NCI-H1417 treated with DMSO at 0.1 percent for 48 hours (cell line): ENCODE results near the gene CAV3.

Source experiments
- DNase-seq: peaks from one replicate; lab custom pipeline; 2025; lab: John Stamatoyannopoulos, UW

CAV3 gene

DNA sequence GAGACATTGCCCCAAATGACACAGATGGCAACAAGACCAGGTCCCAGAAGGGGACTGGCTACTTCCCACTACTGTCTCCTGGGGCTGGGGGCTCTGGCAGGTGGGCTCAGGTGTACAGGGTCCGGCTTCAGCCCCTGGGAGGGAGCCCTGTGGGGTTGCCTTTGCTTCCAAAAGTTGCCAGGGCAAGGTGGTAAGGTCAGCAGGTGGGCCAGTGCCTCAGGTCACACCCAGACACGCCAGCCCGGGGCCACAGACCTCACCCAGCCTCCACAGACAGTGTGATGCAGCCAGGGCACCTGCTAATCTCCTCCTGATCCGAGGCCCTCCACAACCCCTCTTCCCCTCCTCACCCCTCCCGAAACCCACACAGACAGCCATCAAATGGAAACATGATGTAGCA, 28.3 kb downstream of the CAV3 start:
- no peak for DNase-seq

DNA sequence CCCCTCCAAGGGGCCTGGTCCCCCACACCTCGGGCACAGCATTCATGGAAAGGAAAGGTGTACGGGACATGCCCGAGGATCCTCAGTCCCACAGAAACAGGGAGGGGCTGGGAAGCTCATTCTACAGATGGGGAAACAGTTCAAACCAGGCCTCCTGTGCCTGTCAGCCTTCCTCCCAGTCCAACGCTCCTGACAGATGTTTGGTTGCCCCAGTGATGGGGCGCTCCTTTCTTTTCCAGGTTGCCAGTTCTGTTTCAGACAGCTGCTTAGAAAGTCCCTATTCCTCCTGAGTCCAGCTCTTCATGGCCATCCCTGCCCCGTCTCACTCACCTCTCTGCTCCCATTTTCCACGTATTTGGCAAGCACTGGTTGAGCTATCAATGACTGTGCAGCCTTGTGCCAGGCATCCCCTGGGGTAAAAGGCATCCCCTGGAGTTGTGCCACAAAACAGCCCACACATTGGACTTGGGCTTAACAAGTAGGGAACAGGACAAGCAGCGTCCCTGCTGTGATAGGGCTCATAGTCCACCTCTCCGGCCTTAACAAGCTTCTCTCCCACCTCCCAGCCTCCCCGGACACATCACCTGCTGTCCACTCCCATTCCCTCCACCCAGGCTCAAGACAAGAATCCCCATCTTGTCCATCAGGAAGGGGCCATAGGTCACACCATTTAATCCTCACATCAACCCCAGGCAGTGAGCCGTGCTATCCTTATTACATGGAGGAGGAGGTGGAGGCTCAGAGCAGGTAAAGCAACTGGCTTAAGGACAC, 29.2 kb downstream of the CAV3 start:
- no peak for DNase-seq

DNA sequence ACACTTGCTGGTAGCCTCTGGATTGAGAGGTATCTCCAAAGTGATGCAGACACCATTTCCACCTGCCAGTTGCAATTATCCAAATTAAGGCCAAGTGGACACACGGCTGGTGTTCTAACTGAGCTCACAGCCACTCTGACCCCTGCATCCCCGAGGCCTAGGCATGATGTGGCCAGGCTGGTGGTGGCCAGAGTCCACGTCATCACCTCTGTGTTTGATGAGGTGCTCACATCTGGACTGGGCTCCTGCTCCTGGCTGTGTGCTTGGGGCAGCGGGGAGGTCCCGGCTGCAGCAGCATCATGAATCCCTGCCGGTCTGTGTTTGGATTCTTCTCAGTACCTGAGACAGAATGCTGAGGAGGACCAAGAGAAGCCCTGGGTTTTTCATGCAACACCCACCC, 30.9 kb downstream of the CAV3 start:
- DNase-seq, result no peak

DNA sequence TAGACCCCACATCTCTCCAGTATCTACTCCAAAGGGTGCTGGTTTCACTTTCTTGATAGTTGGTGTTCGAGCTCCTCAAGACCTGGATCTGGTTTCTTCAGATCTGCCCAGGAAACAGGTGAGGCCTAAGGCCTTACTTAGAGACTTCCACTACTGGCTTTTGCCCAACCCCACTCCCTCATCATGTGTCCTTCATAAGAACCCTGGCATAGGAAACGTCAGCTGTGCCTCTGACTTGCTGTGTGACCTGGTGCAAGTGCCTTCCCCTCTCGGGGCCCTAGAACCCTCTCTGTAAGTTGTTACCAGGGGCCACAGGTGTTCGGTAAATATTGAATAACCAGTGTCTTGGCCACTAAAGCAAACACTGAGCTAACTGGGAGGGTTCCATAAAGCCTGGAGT, 31.9 kb downstream of the CAV3 start:
- no peak for DNase-seq

DNA sequence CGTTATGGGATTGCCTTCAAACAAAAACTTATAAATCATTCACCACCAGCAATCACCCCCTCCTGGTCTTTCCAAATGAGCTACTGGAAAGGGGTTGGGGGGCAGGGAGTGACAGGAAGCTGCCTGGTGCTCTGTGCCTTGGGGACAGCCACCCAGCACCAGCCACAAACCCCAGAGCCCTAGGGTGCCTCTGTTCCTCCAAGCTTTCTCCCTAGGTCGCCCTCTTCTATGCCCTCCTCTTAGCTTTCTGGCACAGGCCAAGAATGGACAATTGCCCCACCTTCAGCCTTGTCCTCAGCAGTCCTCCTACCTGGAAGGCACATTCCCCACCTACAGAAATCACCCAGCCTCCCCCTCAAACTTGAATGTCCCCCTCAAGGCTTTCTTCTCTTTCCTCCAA, 32.5 kb downstream of the CAV3 start:
- DNase-seq, result no peak

DNA sequence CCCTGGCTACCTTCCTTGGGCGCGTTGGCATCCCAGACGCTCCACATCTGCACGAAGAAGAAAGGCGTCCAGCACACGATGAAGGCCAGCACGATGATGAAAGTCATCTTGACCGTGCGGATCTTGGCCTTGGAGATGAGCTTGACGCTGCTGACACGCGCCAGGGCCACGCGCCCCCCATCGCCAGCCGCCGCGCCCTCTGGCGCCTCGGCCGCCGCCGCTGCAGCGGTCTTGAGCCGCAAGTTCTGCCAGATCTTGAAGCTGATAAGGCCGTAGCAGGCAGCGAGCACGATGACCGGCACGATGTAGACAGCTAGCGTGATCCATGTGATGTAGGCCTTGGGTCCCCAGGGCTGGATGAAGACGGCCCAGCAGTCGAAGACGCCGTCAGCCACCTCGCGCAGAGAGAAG, 33.7 kb downstream of the CAV3 start:
- DNase-seq, result no peak

DNA sequence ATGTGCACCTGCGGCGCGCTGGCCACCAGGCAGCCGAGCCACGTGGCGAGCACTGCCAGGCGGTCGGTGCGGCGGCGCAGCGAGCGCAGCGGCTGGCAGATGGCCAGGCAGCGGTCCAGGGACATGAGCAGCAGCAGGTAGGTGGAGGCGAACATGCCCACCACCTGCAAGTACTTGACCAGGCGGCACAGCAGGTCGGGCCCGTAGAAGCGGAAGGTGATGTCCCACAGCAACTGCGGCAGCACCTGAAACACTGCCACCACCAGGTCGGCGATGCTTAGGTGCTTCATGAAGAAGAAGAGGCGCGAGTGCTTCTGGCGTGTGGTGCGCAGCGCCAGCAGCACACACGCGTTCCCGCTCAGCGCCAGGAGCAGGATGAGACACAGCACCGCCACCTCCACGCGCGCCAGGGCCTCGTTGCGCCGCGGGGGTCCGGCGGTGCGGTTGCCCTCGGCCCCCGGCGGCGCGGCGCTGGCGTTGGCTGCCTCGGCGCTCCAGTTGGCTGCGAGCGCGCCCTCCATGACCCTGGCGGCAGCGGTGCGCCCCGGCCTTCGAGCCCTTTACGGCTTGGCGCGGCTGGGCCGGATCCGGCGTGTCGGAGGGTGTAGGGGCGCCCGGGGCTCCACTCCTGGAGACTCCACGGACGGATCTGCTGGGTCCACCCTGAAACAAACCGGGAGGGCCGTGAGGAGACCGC, 34.2 kb downstream of the CAV3 start:
- DNase-seq, result no peak

- no peak for DNase-seq
These were observed 34.9 kb downstream of the CAV3 start for GRCh38 chr3:8768364-8769087.

DNA sequence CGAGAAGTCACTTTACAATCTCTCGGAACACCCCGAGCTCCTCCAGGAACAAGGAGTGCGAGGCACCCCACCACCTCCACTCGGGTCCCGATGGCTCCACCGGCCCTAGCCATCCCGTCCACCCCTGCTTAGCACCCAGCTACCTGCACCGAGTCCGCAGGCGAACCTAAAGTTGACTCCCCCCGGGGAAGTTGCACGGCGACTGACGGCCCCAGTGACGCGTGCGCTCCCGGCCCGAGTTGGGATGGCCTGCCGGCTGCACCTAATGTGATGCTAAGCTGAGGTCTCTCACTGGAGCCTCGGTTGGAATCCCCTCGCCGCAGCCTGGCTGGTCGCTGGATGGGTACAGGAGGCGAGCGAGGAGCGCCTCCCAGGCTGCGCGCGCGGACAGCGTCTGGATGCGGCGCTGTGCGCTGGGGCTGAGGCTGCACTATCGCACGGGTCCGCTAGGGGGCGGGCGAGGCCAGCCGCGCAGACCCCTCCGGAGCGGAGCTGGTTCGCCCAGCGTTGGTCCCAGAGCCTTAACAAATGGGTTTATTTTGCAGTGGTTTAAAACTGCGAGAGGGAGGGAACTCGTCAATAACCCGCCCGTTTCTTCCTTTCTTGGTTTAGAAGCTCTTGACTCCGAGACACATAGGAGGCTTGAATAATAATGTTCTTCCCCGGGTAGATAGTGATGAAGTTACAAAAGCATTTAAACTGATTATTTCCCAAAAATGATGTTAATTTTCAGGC, 35.7 kb downstream of the CAV3 start, which contains the start of gene OXTR:
Gene OXTR, minus strand, starts transcription at position 526 of the 735 bp plus-strand sequence. CDS start 1,426 bp downstream, outside the sequence.
- DNase-seq, result no peak

GRCh38 chr3:8773941-8774542, 40.4 kb downstream of the CAV3 start:
- DNase-seq, result no peak

DNA sequence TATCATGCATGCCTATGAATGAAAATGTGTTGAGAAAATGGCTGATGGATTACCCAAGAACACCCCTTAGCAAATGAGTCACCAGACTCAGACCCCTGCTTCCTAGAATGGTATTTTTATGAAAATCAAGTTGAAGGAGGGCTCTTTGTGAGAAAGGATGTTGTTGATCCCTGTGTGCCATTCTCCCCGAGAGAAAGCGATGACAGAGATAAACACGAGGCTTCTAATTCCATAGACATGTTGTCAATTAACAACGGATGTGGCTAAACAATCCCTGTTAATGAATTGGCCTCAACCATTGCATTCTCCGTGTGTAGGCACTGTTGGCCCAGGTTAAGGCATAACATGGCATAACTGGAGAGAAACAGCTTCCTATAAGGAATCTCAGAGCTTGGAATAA, 41.6 kb downstream of the CAV3 start:
- DNase-seq, result no peak

- DNase-seq, result no peak
These were observed 42.0 kb downstream of the CAV3 start for GRCh38 chr3:8775602-8776001.

GRCh38 chr3:8776406-8776805, 42.8 kb downstream of the CAV3 start:
- DNase-seq, result no peak

DNA sequence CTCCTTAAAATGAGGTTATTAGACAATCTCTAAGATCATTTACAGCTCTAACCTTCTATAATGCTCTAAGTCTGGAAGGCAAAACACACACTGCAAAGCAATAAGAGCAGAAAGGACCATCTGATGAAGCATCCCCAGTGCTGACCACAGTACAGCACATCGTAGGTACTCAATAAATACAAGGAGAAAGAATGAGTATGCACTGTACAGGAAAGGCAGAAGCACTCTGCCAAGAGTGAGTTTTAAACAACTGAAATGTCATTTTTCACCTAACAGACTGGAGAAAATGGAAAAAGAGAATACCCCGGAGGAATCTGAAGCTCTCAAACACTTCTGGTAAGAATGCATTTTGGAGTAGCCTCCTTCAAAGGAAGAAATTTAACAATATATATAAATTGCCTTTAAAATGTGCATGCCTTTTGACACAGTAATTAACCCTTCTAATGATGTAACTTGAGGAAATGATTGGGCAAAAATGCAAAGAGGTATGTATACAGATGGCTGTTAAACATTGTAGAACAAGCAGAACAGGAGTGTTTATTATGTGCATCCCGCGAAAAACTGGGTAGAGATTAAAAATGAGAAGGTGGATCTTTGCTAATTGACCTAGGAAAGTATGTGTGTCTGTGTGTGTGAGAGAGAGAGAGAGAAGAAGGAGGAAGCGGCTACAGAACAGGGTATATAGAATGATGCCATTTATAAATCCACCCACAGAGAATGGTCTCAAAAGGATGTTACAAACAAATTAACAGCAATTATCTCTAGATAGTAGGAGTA, 43.8 kb downstream of the CAV3 start:
- DNase-seq, result no peak

GRCh38 chr3:8777978-8778267, 44.3 kb downstream of the CAV3 start:
- no peak for DNase-seq

- DNase-seq, result no peak
These were observed 44.9 kb downstream of the CAV3 start for GRCh38 chr3:8778475-8778874.

GRCh38 chr3:8780279-8780678, 46.7 kb downstream of the CAV3 start:
- no peak for DNase-seq

- no peak for DNase-seq
These were observed 51.3 kb downstream of the CAV3 start for GRCh38 chr3:8784676-8785435.

- DNase-seq, result no peak
These were observed 56.9 kb downstream of the CAV3 start for GRCh38 chr3:8790529-8790928.

DNA sequence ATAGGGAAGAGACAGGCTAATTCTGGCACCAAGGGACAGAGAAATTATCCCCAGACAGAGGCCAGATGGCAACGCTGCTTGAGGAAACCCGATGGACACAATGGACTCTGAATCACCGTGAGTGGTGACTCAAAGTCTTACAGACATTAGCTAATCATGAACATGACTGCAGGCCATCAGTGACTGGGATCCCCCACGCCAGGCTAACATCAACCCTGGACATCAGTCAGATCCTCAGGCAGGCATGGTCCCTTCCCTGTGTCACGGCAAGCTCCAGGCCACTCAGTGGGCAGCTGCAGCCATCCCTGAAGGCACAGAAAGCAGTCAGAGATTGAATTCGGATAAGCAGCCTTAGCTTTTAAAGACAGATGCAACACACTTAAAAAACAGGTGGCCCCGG, 59.6 kb downstream of the CAV3 start:
- no peak for DNase-seq

DNA sequence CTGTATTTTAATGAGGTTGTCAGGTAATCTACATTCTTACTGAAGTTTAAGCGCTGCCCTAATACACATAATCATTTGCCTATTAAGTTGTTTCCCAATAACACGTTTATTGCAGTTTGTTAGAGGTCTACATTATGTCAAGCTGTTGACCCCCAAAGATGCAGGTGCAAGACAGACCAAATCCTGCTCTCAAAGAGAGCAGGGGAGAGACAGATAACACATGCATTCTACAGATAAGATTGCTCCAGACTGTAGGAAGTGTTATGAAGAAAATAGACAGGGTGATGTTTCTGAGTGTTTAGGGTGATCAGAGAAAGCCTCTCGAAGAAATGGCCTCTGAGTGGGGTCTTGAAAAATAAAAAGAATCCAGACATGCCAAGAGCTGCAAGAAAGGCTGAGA, 60.6 kb downstream of the CAV3 start:
- DNase-seq, result no peak
